Type B pancreatic cell (in vitro differentiated cells): ENCODE data around the gene TUBB4B. TPM values are rescaled to one million over a fixed set of nuclear protein-coding genes. Genes with fewer than 3 reads are reported as not detected.

Experiments used
- DNase-seq: peaks from one replicate; pipeline ENCODE4 v3.0.0; 2021; ENCODE audit warnings: mixed read lengths; ENCODE audit not compliant: unreplicated experiment; ENCODE audit errors: extremely low spot score
- H3K27ac Mint-ChIP-seq: 2 replicates; pipeline ENCODE4 v1.8.0; 2021; ENCODE audit warnings: mild to moderate bottlenecking, mixed read lengths
- H3K27me3 Mint-ChIP-seq: 2 replicates; pipeline ENCODE4 v1.8.0; 2021; ENCODE audit warnings: mixed read lengths
- H3K36me3 Mint-ChIP-seq: 2 replicates; pipeline ENCODE4 v1.8.0; 2021; ENCODE audit warnings: mixed read lengths
- H3K4me1 Mint-ChIP-seq: one replicate; pipeline ENCODE4 v1.8.0; 2021; ENCODE audit warnings: mixed read lengths; ENCODE audit not compliant: unreplicated experiment
- H3K4me3 Mint-ChIP-seq: 2 replicates; pipeline ENCODE4 v1.8.0; 2021; ENCODE audit warnings: mild to moderate bottlenecking, mixed read lengths
- H3K9me3 Mint-ChIP-seq: 2 replicates; pipeline ENCODE4 v1.8.0; 2021; ENCODE audit warnings: mixed read lengths
- CTCF ChIP-seq: fragments of 200-600 bp; sonication (generic); conservative IDR thresholded peaks from 2 replicates; pipeline ENCODE4 v1.5.0; 2021; ENCODE audit warnings: antibody characterized with exemption, mild to moderate bottlenecking
- total RNA-seq: library from RNA; stranded (reverse); gene quantifications from 2 replicates; pipeline ENCODE4 v1.2.1, GENCODE V29; 2021; ENCODE audit warnings: low replicate concordance

TUBB4B gene
- total RNA-seq, 1 donor from 2014 or later: 326 TPM

- no peaks in the 10 kb centered on the region for H3K9me3 Mint-ChIP-seq
- no peak for DNase-seq
These were observed 22.3 kb upstream of the TUBB4B start for GRCh38 chr9:137218754-137219271.

GRCh38 chr9:137219757-137220316 lies 21.2 kb upstream of the TUBB4B start:
- H3K36me3 Mint-ChIP-seq: no peaks in the 10 kb centered on the region
- peak overlapping the region; percentile 58 for H3K4me3 Mint-ChIP-seq
- H3K9me3 Mint-ChIP-seq: no peaks in the 10 kb centered on the region
- no peaks in the 10 kb centered on the region for H3K27me3 Mint-ChIP-seq
- TF ChIP-seq CTCF: no peak
- no peak for DNase-seq
- no peak overlapping the region for H3K27ac Mint-ChIP-seq
- H3K4me1 Mint-ChIP-seq: peaks cover 3% of the 10 kb centered on the region

More at GRCh38 chr9:137218754-137219271, 22.3 kb upstream of the TUBB4B start:
- peak overlapping the region; percentile 31 for H3K4me3 Mint-ChIP-seq
- TF ChIP-seq CTCF: no peak
- peaks cover 3% of the 10 kb centered on the region for H3K4me1 Mint-ChIP-seq
- no peaks in the 10 kb centered on the region for H3K36me3 Mint-ChIP-seq
- no peaks in the 10 kb centered on the region for H3K27me3 Mint-ChIP-seq
- peak overlapping the region; percentile 43 for H3K27ac Mint-ChIP-seq

GRCh38 chr9:137220317-137221094 lies 20.6 kb upstream of the TUBB4B start:
- peak overlapping the region; percentile 58 for H3K4me3 Mint-ChIP-seq
- no peak overlapping the region for H3K27ac Mint-ChIP-seq

GRCh38 chr9:137221095-137221505 lies 20.0 kb upstream of the TUBB4B start:
- Mint-ChIP-seq H3K36me3 (no peaks in the 10 kb centered on the region), H3K27ac (no peak overlapping the region)
- TF ChIP-seq CTCF: no peak

More at GRCh38 chr9:137220317-137221094, 20.6 kb upstream of the TUBB4B start:
- no peak for TF ChIP-seq CTCF
- Mint-ChIP-seq H3K4me1 (peaks cover 3% of the 10 kb centered on the region), H3K27me3 (no peaks in the 10 kb centered on the region), H3K36me3 (no peaks in the 10 kb centered on the region), H3K9me3 (no peaks in the 10 kb centered on the region)
- no peak for DNase-seq

GRCh38 chr9:137221506-137222111 lies 19.5 kb upstream of the TUBB4B start:
- Mint-ChIP-seq H3K9me3 (no peaks in the 10 kb centered on the region), H3K36me3 (no peaks in the 10 kb centered on the region), H3K27ac (no peak overlapping the region), H3K27me3 (no peaks in the 10 kb centered on the region), H3K4me3 (no peak overlapping the region), H3K4me1 (peaks cover 3% of the 10 kb centered on the region)
- TF ChIP-seq CTCF: no peak
- no peak for DNase-seq

More at GRCh38 chr9:137221095-137221505, 20.0 kb upstream of the TUBB4B start:
- no peak for DNase-seq
- peaks cover 3% of the 10 kb centered on the region for H3K4me1 Mint-ChIP-seq
- no peaks in the 10 kb centered on the region for H3K9me3 Mint-ChIP-seq
- peak overlapping the region; percentile 39 for H3K4me3 Mint-ChIP-seq
- H3K27me3 Mint-ChIP-seq: no peaks in the 10 kb centered on the region
